EH (cell line): Measurements from ENCODE around the gene ULK1.
A peak's percentile ranks its signal among the peaks of the same experiment; 100 is the strongest.

Experiments
- DNase-seq: peaks from one replicate; pipeline ENCODE4 v3.0.0-alpha.2; 2015; ENCODE audit warnings: low read depth

ULK1 gene

DNA sequence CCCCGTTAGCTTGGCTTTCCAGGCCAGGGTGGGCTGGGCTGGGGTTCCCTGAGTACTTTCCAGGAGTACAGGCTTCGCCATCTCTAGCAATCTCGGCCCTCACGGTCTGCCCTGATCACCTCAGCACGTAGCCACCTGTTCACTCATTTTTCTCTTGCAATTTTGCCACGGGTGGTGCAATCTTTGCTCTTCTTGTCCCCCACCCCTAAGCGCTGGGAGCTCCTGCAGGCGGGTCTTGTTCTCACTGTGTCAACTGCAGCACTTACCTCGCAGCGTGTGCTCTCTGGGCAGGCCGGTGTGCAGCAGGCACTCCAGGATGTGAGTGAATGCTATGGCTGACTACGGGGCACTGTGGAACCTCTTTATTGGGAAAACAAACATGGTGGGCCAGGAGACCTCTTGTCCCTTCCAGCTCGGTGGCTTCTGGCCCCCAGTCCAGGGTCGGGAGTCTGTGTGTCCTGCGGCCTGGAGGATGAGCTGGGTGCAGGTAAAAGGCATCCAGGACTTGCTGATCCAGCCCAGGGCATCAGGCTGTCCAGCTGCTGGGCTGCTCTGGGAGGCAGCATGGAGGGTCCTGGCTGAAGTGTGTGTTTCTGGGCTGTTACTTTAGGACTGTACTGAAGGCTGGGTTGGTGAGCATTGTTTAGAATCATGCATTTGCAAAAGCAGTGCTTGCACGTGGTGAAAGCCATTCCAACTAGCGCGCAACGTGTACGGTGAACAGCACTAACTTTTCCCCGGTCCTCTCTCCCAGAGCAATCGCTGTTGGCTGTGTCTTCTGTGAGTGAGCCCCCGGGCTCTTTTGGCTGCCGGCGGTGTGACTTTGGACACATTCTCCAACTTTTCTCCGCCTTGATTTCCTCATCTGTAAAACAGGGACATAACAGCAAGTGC, 1.5 kb upstream of the ULK1 start:
- no peak for DNase-seq

DNA sequence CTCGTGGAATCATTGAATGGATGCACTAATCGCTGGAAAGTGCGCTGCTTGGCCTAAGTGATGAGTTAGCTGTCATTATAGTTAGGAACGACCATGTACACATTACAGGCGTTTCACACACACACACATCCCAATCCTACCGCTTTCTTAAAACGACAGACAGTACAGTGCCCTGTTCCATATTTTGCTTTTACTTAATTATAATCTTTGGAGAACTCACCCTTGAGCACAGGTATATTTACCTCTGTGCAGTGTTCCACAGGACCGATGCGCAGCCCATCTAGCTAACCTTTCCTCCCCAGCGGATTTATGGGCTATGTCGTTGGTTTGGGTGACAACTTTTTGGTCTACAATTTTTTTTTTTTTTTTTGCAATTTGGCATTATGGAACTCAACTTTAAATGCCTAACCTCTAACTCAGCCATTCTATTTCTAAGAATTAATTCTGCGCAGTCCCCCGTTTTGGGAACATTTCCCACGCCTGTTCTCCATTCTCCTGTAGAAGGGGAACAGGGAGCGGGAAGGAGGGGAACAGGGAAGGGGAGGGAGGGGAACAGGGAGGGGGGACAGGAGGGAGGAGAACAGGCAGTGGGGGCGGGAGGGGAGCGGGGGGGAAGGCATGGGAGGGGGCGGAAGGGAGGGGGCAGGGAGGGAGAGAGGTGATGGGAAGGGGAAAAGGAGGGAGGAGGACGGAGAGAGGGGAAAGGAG, 663 bp upstream of the ULK1 start:
- DNase-seq: no peak

DNA sequence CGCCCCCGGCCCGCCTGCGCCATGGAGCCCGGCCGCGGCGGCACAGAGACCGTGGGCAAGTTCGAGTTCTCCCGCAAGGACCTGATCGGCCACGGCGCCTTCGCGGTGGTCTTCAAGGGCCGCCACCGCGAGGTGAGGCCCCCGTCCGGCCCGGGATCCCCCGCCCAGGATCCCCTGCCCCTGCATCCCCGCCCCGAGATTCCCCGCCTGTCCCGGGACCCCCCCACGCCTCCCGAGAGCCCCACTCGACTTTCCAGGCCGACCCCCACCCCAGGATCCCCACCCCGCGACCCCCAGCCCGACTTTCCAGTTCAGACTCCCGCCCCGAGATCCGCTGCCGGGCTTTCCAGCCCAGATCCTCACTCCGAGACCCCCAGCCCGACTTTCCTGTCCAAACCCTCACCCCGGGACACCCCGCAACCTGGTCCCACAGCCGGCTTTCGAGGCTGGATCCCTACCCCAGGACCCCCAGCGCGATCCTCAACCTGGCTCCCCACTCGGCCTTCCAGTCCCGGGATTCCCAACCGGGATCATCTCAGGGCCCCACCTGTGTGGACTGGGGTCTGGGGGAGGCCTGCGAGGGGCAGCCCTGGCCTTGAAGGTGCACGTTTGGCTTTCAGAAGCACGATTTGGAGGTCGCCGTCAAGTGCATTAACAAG, 688 bp downstream of the ULK1 start:
- no peak for DNase-seq

DNA sequence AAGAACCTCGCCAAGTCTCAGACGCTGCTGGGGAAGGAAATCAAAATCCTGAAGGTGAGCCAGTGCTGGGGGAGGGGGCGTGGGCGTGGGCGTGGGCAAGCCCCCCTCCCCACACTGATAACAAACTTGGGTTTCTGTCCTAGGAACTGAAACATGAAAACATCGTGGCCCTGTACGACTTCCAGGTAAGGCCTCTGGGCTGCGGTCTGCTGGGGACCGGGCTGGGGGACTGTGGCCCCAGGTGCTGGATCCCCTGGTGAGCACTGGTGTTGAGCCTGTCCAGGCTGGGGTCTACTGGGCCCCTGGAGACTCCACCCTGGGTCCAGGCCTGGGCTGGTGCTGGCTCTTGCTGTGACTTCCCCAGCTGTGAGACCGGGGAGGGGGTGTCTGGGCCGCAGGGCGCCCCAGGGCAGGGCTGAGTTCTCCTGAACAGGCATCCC, 1.2 kb downstream of the ULK1 start:
- no peak for DNase-seq

DNA sequence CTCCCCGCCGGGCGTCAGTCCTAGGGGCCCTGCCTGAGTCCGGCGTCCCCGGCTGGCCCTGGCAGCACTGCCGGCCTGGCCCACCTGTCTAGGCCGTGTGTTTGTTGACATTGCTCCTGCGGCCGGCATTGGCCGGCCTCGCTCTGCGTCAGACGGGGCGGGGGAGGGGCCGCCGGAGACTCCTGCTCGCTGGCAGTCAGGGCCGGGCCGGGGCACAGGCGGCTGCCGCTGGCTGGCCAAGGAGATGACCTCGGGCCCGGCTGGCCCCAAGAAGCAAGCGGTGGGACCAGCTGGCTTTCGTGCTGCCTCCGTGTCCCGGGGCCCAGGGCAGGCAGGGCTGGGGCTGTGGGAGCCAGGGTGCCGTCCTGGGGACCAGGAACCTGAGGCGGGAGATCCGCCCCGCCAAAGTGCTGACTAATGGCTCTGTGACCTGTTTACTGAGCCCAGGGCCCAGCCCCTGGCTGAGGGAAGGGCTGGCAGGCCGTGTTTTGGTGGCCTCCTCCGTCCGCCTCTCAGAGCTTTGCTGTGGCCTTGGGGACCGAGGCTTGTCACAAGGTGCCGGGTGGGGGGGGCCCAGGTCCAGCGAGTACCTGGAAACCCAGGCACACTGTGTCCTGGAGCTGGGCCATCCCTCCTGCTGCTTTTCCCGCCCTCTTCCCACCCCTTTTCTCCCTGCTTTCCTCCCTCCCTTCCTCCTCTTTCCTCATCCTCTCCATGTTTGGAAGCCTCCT, 1.8 kb downstream of the ULK1 start:
- peak; percentile 95 for DNase-seq

DNA sequence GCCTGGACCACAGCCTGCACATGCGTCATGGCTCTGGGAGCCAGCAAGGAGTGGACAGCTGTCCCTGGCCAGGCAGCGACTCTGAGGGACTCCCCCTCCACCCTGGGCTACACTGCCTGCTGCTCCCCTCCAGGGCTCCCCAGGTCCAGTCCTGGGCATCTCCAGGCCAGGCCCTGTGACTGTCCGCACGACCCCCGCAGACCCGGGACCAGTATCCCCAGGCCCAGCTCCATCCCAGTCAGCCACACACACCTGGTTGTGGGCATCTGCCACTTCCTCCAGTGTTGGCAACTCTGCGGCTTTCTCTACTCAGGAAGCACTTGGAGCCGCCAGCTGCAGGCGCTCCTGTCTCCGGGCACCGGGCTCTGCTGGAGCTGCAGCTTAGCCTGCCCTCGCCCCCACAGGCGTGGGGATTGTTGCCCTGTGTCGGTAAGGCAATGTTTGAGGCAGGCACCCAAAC, 2.4 kb downstream of the ULK1 start:
- no peak for DNase-seq

DNA sequence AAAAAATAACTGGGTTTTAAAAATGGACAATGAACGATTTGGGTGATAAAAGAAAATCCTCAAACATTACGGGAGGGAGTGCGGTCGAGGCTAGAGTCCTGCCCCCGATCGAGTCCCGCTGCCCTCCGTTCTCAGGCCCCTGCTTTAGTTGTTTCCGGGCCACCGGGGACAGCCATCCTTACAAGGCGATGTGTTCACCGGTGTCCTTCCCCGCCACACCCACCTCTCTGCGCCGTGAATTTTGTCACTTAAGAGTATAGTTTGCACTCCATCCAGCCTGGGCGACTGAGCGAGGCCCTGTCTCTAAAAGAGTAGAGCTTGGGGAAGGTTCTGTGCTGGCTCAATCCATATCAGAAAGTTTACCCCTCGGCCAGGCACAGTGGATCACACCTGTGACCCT, 2.9 kb downstream of the ULK1 start:
- DNase-seq: no peak

DNA sequence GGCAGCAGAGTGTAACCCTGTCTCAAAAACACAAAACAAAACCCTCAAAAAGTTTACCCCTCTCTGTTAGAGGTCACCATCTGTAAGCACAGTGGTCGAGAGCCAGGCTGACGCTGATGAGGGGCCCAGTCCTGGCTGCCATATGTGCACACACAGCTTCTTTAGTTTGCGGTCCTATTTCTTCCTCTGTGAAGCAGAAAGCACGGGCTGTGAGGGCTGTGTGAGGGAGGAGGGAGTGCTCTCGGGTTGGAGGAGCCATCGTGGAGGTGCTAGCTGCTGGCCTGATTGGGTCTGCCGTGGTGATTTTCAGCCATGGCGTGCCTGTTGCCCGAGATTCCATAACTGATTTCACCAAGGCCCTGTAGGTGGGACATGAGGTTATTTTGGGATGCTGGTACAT, 3.5 kb downstream of the ULK1 start:
- no peak for DNase-seq

DNA sequence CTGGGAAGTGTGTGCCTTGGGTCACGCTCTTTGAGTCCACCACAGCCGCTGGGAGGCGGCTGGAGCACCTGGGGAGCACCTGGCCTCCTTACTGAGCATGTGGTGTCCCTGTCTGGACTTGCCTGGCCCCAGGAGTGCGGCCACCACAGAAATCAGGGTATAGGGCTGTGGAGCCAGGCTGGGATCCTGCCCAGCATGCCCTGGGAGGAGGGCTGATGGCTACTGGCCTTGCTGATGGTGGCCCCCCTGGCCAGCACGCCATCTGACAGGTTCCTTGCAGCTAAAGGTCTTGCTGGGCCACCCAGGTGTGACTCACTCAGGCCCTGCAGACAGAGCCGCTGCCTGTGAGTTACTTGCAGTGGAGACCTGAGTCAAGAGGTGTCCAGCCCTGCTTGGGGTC, 6.0 kb downstream of the ULK1 start:
- no peak for DNase-seq

DNA sequence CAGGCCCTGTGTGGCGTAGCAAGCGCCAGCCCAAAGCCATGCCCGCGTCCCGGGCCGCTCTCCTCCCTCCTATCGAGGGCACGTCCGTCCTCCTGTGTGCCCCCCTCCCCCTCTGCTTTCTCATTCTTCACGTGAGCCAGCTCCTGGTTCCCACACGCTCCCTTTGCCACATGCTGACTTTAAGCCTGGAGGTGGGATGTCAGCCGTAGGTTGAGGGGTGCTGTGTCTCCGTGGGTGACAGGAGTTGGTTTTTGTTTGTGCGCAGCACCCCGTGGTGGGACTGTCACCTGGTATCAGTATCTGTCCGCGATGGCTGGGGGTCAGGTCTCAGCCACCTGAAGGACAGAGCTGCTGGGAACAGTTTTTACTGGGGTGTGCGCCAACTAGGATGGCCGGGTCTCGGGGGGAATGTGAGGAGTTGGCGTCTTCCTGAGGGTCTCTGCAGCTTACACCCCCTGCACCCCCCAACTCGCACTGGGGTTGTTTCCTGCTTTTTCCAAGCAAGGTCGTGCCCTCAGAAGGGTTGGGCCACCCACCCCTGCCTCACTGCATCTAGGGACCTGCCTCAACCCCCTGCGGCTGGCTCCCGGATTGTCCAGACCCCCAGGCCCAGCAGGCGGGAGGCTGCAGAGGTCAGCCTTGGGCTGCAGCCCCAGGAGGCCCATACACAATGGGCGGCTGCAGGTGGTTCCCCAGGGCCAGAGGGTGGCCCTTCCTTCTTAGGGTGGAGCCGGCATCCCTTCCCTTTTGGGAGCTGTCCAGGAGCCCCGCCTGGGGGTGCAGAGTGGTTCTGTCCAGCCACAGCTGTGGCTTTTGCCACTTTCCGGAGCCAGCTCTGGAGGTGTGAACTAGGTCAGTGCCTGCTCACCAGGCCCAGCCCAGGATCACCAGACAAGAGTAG, 7.3 kb downstream of the ULK1 start:
- no peak for DNase-seq

DNA sequence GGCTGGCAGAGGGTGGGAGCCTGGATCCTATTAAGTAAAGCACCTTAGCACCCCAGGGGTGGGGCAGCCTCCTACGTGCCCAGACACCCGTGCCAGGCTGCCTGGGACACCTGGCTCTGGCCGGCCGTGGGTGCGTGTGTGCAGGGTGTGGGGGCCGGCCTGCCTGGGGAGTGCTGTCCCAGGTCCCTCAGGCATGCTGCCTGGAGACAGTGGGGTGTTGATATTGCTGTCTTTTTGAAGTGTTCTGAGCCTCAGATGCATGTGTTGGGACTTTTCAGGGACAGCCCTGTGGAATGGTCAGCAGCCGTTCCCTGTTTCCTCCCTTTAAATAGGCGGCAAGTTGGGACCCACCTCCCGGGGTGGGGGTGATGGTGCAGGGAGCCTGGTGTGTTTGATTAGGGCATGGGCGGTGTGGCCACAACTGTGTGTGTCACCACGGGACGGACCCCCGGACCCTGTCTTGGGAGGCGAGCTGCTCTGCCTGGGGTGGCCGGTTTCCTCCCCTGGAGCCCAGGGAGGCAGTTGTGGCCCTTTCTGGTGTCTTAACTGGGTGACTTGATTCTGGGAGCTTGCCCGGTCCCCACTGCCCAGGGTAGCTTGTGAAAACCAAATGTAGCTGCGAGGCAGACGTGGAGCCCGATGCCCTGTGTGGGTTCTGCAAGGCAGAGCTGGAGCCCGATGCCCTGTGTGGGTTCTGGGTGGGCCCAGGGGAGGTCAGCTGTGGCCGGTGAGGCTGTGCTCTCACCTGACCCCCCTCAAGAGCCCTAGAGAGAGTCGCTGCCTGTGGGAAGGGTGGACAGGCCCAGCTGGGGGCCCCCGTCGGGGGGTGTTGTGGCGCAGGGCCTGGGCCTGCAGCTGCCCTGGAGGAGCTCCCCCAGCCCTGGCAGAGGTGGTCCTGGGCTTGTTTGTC, 8.2 kb downstream of the ULK1 start:
- no peak for DNase-seq

DNA sequence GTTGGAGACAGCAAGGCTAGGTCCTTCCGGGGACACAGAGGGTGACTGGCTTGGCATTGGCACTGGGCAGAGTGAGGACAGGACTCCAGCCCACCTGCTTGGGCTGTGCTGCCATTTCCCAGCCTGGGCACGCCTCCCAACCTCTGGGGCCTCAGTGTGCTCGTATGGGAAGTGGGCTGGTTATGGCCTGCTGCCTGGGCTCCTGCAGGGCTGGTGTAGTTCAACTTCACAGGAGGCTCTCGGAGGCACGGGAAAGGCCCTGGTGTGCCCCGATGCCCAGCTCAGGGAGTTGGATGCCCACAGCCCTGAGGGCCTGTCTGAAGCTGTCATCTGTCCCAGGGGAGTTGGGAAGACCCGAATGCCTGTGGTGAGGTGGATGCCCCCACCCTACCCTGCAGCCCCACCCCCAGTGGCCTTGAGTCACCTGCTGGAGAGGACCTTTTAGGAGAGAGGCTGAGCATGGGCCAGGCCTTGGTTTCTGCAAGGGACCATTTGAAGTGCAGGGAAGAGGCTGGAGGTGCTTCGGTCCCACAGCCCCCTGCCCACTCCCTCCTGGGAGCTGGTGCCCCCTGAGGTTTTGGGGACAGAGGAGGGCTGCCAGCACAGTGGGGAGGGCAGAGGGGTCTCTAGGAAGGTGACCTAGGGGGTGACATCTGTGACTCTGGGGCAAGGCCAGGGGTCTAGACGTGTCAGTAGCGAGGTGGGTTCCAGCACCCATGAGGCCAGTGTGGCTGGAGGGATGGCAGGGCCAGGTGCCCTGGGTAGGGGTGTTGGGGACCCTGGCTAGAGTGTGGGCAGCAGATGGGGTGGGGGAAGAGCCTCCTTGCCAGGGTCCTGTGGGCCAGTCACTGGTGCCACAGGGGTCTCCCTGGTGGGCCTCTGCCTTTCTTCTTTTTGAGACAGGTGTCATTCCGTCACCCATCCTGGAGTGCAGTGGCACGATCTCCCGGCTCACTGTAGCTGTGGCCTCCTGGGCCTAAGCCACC, 9.1 kb downstream of the ULK1 start:
- no peak for DNase-seq

DNA sequence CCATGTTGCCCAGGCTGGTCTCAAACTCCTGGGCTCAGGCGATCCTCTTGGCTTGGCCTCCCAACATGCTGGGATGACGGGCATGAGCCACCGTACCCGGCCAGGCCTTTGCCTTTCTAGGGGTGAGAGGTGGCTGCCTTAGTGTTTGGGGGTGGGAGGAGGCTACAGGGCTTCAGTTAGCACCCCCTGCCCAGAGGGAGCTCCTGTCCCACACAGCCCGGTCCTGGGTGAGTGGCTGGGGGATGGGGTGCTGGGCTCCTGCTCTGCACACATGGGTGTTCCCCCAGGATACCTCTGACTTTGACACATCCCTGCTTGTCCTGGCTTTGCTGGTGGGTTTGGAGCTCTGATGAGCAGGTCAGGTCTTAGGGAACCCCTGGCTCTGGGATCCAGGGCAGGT, 9.9 kb downstream of the ULK1 start:
- no peak for DNase-seq

DNA sequence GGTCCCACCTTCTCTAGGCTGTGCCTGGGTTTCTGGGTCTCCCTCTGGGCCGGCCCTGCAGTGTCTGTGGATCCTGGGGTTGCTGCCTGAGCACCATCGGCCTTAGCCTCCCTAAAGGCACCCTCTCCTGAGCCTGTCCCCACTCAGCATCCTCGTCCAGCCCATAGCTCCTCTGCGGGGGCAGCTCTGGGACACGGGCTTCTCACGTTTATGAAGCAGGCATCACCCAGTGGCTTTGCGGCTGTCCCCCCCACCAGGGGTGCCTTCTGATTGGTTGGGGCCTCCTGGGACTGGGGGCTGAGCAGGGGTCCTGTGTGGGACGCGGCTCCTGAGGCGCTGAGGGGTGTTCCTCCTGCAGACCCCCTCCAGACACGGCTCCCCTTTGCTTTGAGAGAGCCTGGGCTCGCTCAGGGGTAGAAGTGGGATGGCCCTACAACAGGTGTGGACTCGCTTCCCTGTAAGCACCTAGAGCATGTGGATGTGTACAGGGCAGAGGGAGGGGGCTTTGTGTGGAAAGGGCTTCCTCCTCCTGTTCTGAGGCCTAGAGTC, 10.7 kb downstream of the ULK1 start:
- no peak for DNase-seq

DNA sequence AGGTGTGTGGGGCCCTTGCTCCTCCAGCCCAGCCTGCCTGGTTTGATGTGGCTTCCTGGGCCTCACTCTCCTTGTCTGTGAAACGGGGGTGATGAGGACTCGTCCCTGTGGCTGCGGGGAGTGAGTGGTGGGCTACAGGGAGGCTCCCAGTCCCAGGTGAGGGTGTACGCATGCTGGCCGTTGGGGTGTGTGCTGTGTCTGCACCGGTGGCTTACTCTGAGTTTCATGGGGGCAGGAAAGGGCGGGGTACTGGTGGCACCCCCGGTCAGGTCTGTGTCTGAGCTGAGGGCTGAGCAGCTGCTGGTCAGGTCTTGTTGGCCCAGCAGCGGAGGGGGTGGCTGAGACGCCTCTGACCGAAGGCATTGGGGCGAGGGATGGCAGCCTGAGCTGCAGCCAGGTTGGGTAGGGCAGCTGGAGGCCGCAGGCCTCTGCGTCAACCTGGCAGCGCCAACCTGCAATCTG, 11.2 kb downstream of the ULK1 start:
- no peak for DNase-seq

DNA sequence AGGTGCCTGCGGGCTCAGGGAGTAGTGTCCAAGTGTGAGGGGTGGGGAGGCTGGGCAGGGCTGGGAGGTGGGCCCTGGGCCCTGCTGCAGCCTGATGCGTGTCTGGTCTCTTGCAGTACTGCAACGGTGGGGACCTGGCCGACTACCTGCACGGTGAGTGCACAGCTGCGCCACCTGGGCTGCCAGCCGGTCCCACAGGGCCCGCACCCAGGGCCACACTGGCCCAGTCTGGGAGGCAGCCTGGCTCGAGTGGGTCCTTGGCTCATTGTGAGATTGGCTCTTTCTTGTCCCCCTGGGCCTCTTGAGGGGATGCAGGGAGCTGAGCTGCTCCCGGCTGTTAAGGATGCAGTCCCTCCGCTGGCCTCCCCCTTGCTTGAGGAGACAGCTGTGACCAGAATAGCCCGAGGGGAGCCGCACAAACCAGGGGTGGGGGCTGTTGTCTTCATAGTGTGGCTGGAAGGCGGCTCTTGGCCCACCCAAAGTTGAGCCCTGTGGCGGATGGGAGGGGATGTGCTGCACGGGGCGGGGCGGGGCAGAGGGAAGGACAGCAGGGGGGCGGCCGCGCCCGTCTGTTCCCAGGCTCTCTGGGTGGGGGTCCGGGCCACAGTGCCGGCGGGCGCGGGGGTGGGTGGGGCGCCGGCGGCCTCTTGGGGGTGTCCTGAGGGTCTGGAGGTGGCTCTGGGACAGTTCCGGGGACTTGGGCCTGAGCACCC, 13.1 kb downstream of the ULK1 start:
- no peak for DNase-seq
